ENCODE data around the gene NBEA. TPM values are rescaled to one million over a fixed set of nuclear protein-coding genes. Genes with fewer than 3 reads are reported as not detected.
"Not testable (repeated sequence)": the region's sequence is repeated elsewhere in the genome, so short reads cannot be mapped to it uniquely, and the experiment has no call there.

NBEA gene
- total RNA-seq, 2 donors from 2014 or later: 15.2 to 15.9 TPM

DNA sequence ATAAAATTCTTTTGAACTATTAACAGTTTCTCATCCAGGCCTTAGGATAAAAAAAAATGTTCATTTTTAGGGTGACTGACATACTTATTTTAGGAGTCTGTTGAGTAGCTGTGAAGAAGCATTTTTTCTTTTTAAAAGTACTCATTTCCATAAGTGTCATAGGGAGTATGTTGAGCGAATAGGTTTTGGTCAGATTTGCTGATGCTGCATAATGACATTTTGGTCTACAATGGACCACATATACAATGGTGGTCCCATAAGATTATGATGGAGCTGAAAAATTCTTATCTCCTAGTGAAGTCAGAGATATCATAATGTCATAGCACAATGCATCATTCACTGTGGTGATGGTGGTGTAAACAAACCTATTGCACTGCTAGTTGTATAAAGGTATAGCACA lies 17.4 kb downstream of the NBEA start:
- Mint-ChIP-seq H3K27me3 (ENCODE audit: insufficient read depth) (no peaks in the 10 kb centered on the region), H3K36me3 (ENCODE audit: low read depth) (peaks cover 8% of the 10 kb centered on the region), H3K27ac (no peak overlapping the region), H3K9me3 (peaks cover 10% of the 10 kb centered on the region), H3K4me3 (no peak overlapping the region), H3K4me1 (peaks cover 3% of the 10 kb centered on the region)
- TF ChIP-seq, protein P1, sequence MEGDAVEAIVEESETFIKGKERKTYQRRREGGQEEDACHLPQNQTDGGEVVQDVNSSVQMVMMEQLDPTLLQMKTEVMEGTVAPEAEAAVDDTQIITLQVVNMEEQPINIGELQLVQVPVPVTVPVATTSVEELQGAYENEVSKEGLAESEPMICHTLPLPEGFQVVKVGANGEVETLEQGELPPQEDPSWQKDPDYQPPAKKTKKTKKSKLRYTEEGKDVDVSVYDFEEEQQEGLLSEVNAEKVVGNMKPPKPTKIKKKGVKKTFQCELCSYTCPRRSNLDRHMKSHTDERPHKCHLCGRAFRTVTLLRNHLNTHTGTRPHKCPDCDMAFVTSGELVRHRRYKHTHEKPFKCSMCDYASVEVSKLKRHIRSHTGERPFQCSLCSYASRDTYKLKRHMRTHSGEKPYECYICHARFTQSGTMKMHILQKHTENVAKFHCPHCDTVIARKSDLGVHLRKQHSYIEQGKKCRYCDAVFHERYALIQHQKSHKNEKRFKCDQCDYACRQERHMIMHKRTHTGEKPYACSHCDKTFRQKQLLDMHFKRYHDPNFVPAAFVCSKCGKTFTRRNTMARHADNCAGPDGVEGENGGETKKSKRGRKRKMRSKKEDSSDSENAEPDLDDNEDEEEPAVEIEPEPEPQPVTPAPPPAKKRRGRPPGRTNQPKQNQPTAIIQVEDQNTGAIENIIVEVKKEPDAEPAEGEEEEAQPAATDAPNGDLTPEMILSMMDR (conservative IDR thresholded peaks at IDR 0.05): no peak
- 100% methylated on average over 1 of the region's 1 CpG; no CpG with 5 or more reads in 1 of the 2 experiments for WGBS, 2 experiments (ENCODE audit: insufficient coverage in 1 of 2, insufficient read length in 1 of 2)
- Histone ChIP-seq H3K9me3 (ENCODE audit: control insufficient read depth, low read length) (peaks cover 10% of the 10 kb centered on the region), H3K4me3 (ENCODE audit: low read length) (no peak overlapping the region), H3K27ac (ENCODE audit: low read depth, low read length) (no peak overlapping the region), H3K4me1 (ENCODE audit: control insufficient read depth, insufficient read depth, low read length) (no peaks in the 10 kb centered on the region), H3K9ac (ENCODE audit: extremely low read depth, low read length, poor library complexity, severe bottlenecking) (no peak overlapping the region), H3K36me3 (ENCODE audit: control insufficient read depth, insufficient read depth, low read length) (no peaks in the 10 kb centered on the region), H3K27me3 (ENCODE audit: control insufficient read depth, insufficient read depth, low read length, poor library complexity, severe bottlenecking) (no peaks in the 10 kb centered on the region)
- DNase-seq: no peak

GRCh38 chr13:34964558-34964957 lies 22.5 kb downstream of the NBEA start:
- H3K27me3 ChIP-seq (ENCODE audit: control insufficient read depth, insufficient read depth, low read length, poor library complexity, severe bottlenecking): no peaks in the 10 kb centered on the region
- H3K9me3 ChIP-seq (ENCODE audit: control insufficient read depth, low read length): peaks cover 3% of the 10 kb centered on the region
- no peak overlapping the region for H3K9ac ChIP-seq (ENCODE audit: extremely low read depth, low read length, poor library complexity, severe bottlenecking)
- H3K36me3 Mint-ChIP-seq (ENCODE audit: low read depth): peaks cover 2% of the 10 kb centered on the region
- no peak for DNase-seq
- no peak overlapping the region for H3K4me3 Mint-ChIP-seq
- no peak overlapping the region for H3K27ac Mint-ChIP-seq
- peaks cover 6% of the 10 kb centered on the region for H3K9me3 Mint-ChIP-seq
- no peaks in the 10 kb centered on the region for H3K4me1 ChIP-seq (ENCODE audit: control insufficient read depth, insufficient read depth, low read length)
- TF ChIP-seq, protein P1 (conservative IDR thresholded peaks at IDR 0.05): no peak
- no peak overlapping the region for H3K27ac ChIP-seq (ENCODE audit: low read depth, low read length)
- 87 to 90% methylated on average over 3 to 4 of the region's 4 CpGs for WGBS, 2 experiments (ENCODE audit: insufficient coverage in 1 of 2, insufficient read length in 1 of 2)
- H3K4me1 Mint-ChIP-seq: peaks cover 5% of the 10 kb centered on the region
- H3K27me3 Mint-ChIP-seq (ENCODE audit: insufficient read depth): no peaks in the 10 kb centered on the region
- H3K36me3 ChIP-seq (ENCODE audit: control insufficient read depth, insufficient read depth, low read length): no peaks in the 10 kb centered on the region
- H3K4me3 ChIP-seq (ENCODE audit: low read length): no peak overlapping the region

DNA sequence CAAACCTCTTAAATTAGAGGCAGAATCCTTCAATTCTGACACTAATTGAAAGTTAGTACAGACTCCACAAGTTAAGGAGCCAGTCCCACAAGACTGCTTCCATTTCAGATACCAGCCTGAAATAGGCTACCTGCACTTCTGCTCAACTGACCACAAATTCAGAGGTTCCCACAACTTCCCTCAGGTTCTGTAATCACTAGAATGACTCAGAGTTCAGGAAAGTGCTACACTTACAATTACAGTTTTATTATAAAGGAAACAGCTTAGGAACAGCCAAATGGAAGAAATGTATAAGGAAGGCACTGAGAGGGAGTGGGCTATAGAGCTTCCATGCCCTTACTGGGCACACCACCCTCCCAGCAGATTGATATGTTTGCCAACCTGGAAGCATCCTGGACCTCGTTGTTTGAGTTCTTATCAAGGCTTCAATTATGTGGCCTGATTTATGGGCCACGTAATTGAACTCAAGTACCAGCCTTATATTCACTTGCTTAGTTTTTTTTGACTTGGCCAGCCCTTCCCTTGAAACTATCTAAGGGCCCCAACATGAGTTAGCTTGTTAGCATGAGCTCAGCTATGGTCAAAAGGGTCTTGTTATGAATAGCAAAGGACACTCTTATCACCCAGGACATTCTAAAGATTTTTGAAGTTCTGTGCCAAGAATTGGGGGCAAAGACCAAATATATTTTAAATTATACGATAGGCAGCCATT lies 25.9 kb downstream of the NBEA start:
- no peak overlapping the region for H3K27ac Mint-ChIP-seq
- no peaks in the 10 kb centered on the region for H3K27me3 ChIP-seq (ENCODE audit: control insufficient read depth, insufficient read depth, low read length, poor library complexity, severe bottlenecking)
- TF ChIP-seq, protein P1 (conservative IDR thresholded peaks at IDR 0.05): no peak
- no peak overlapping the region for H3K9ac ChIP-seq (ENCODE audit: extremely low read depth, low read length, poor library complexity, severe bottlenecking)
- no peaks in the 10 kb centered on the region for H3K27me3 Mint-ChIP-seq (ENCODE audit: insufficient read depth)
- no peak overlapping the region for H3K4me3 ChIP-seq (ENCODE audit: low read length)
- DNase-seq: no peak
- H3K36me3 Mint-ChIP-seq (ENCODE audit: low read depth): peaks cover 16% of the 10 kb centered on the region
- H3K4me1 Mint-ChIP-seq: peaks cover 5% of the 10 kb centered on the region
- H3K4me3 Mint-ChIP-seq: no peak overlapping the region
- no peaks in the 10 kb centered on the region for H3K36me3 ChIP-seq (ENCODE audit: control insufficient read depth, insufficient read depth, low read length)
- H3K4me1 ChIP-seq (ENCODE audit: control insufficient read depth, insufficient read depth, low read length): no peaks in the 10 kb centered on the region
- H3K27ac ChIP-seq (ENCODE audit: low read depth, low read length): no peak overlapping the region
- peaks cover 19% of the 10 kb centered on the region for H3K9me3 ChIP-seq (ENCODE audit: control insufficient read depth, low read length)
- peaks cover 20% of the 10 kb centered on the region for H3K9me3 Mint-ChIP-seq
- 87 to 93% methylated on average over 2 to 3 of the region's 3 CpGs for WGBS, 2 experiments (ENCODE audit: insufficient coverage in 1 of 2, insufficient read length in 1 of 2)

DNA sequence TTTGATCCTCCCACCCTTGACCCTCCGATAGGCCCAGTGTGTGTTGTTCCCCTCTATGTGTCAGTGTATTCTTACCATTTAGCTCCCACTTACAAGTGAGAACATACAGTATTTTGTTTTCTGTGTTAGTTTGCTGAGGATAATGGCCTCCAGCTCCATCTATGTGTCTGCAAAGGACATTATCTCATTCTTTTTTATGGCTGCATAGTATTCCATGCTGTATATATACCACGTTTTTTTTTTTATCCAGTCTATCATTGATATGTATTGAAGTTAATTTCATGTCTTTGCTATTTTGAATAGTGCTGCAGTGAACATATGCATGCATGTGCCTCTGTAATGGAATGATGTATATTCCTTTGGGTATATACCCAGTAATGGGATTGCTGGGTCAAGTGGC lies 27.5 kb downstream of the NBEA start:
- not testable (repeated sequence) for DNase-seq; H3K27me3 Mint-ChIP-seq (ENCODE audit: insufficient read depth); H3K9ac ChIP-seq (ENCODE audit: extremely low read depth, low read length, poor library complexity, severe bottlenecking); H3K4me3 Mint-ChIP-seq; H3K27me3 ChIP-seq (ENCODE audit: control insufficient read depth, insufficient read depth, low read length, poor library complexity, severe bottlenecking); H3K4me1 ChIP-seq (ENCODE audit: control insufficient read depth, insufficient read depth, low read length); H3K4me1 Mint-ChIP-seq; H3K27ac ChIP-seq (ENCODE audit: low read depth, low read length); H3K27ac Mint-ChIP-seq; H3K36me3 ChIP-seq (ENCODE audit: control insufficient read depth, insufficient read depth, low read length); H3K4me3 ChIP-seq (ENCODE audit: low read length)
- peaks cover 19% of the 10 kb centered on the region for H3K36me3 Mint-ChIP-seq (ENCODE audit: low read depth)
- WGBS, 2 experiments (ENCODE audit: insufficient coverage in 1 of 2, insufficient read length in 1 of 2): 100% methylated on average over 2 of the region's 2 CpGs; no CpG with 5 or more reads in 1 of the 2 experiments
- H3K9me3 Mint-ChIP-seq: peaks cover 20% of the 10 kb centered on the region
- peaks cover 19% of the 10 kb centered on the region for H3K9me3 ChIP-seq (ENCODE audit: control insufficient read depth, low read length)
